K562 (cell line): ENCODE data around the gene MAZ. TPM values are rescaled to one million over a fixed set of nuclear protein-coding genes. Genes with fewer than 3 reads are reported as not detected.
A peak's percentile ranks its signal among the peaks of the same experiment; 100 is the strongest.

Experiments used
- polyA plus RNA-seq, 8 experiments: library from polyadenylated mRNA; depleted of rRNA in 4 of 8; stranded (reverse) in 5 of 8; unstranded in 3 of 8; fragments of >200 nt; fragmentation: Nextera tagmentation in 2 of 8; fragmentation: Illumina TruSeq in 1 of 8; extraction: Ambion mirVana in 2 of 8; extraction: Trizol in 1 of 8; gene quantifications; 2 replicates each; pipeline versions ENCODE4 v1.2.1 to v1.2.3, GENCODE V29; 2011 to 2014; ENCODE audit warnings: inconsistent platforms in 1 of 8, missing spikeins in 1 of 8
- total RNA-seq, 7 experiments: library from RNA; depleted of rRNA in 6 of 7; stranded (reverse); fragments of >200 nt in 6 of 7; fragmentation: Illumina TruSeq in 2 of 7; extraction: Trizol in 2 of 7; gene quantifications; 2 replicates each; pipeline versions ENCODE4 v1.2.1 to v1.2.3, GENCODE V29; 2011 to 2021; ENCODE audit warnings: low replicate concordance in 1 of 7
- TF ChIP-seq, protein P1 (sequence below): sonication (generic); formaldehyde crosslinking; IDR thresholded peaks from 2 replicates; pipeline ENCODE4 v1.8.0; 2023; ENCODE audit warnings: missing genetic modification reagents, mild to moderate bottlenecking, borderline replicate concordance
- TF ChIP-seq, protein P2 (sequence below): fragments of 450-650 bp; IDR thresholded peaks from 2 replicates; pipeline ENCODE4 v1.6.1; 2016; ENCODE audit warnings: mild to moderate bottlenecking, moderate library complexity
- TF ChIP-seq, protein P3 (sequence below): fragments of 450-650 bp; IDR thresholded peaks from 2 replicates; pipeline ENCODE4 v1.6.1; 2016; ENCODE audit warnings: antibody characterized with exemption

Gene MAZ
- total and polyA plus RNA-seq, 9 of the 15 experiments (the other 6 are each of a cell fraction or from before 2014, with no cell fraction given): 45.4 to 532 (median 250) TPM

DNA sequence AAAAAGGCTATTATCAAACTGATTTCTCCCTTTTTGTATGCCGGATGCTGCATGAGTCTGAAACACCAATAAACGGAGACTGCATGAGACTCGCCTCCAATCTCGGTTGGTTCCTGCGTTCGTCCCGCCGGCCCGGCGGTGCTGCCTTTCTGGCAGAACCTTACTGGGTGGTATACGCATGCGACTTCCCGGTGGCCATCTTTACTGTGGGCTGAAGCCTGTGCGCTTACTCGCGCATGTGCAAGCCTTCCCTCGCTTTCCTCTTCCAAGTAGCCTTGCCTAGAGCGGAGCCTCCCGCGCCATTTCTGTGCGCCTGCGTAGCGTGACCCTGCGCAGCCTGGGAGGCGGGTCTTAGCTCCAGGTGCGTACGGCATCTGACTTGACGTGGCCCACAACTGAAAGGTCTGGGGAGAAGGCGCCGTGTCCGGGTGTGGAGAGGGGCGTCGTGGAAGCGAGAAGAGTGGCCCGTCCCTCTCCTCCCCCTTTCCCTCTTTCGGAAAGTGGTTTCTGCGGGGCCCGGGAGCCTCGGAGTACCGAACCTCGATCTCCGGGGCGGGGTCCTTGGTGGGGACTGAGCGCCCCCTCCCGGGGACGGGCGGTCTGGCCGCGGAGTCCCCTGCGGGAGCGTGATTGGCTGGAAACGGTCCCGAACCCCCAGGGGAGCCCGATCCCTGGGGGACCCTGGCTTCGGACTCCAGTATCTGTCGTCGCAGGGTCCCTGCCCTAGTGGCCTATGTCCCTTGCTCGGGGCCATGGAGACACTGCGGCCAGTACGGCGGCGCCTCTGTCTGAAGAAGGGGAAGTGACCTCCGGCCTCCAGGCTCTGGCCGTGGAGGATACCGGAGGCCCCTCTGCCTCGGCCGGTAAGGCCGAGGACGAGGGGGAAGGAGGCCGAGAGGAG is 9.7 kb downstream of the MAZ start, which contains the start of gene PAGR1 (continued):
- TF ChIP-seq, protein P1, sequence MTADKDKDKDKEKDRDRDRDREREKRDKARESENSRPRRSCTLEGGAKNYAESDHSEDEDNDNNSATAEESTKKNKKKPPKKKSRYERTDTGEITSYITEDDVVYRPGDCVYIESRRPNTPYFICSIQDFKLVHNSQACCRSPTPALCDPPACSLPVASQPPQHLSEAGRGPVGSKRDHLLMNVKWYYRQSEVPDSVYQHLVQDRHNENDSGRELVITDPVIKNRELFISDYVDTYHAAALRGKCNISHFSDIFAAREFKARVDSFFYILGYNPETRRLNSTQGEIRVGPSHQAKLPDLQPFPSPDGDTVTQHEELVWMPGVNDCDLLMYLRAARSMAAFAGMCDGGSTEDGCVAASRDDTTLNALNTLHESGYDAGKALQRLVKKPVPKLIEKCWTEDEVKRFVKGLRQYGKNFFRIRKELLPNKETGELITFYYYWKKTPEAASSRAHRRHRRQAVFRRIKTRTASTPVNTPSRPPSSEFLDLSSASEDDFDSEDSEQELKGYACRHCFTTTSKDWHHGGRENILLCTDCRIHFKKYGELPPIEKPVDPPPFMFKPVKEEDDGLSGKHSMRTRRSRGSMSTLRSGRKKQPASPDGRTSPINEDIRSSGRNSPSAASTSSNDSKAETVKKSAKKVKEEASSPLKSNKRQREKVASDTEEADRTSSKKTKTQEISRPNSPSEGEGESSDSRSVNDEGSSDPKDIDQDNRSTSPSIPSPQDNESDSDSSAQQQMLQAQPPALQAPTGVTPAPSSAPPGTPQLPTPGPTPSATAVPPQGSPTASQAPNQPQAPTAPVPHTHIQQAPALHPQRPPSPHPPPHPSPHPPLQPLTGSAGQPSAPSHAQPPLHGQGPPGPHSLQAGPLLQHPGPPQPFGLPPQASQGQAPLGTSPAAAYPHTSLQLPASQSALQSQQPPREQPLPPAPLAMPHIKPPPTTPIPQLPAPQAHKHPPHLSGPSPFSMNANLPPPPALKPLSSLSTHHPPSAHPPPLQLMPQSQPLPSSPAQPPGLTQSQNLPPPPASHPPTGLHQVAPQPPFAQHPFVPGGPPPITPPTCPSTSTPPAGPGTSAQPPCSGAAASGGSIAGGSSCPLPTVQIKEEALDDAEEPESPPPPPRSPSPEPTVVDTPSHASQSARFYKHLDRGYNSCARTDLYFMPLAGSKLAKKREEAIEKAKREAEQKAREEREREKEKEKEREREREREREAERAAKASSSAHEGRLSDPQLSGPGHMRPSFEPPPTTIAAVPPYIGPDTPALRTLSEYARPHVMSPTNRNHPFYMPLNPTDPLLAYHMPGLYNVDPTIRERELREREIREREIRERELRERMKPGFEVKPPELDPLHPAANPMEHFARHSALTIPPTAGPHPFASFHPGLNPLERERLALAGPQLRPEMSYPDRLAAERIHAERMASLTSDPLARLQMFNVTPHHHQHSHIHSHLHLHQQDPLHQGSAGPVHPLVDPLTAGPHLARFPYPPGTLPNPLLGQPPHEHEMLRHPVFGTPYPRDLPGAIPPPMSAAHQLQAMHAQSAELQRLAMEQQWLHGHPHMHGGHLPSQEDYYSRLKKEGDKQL (CRISPR knock-in tag): no peak
- TF ChIP-seq, protein P2, sequence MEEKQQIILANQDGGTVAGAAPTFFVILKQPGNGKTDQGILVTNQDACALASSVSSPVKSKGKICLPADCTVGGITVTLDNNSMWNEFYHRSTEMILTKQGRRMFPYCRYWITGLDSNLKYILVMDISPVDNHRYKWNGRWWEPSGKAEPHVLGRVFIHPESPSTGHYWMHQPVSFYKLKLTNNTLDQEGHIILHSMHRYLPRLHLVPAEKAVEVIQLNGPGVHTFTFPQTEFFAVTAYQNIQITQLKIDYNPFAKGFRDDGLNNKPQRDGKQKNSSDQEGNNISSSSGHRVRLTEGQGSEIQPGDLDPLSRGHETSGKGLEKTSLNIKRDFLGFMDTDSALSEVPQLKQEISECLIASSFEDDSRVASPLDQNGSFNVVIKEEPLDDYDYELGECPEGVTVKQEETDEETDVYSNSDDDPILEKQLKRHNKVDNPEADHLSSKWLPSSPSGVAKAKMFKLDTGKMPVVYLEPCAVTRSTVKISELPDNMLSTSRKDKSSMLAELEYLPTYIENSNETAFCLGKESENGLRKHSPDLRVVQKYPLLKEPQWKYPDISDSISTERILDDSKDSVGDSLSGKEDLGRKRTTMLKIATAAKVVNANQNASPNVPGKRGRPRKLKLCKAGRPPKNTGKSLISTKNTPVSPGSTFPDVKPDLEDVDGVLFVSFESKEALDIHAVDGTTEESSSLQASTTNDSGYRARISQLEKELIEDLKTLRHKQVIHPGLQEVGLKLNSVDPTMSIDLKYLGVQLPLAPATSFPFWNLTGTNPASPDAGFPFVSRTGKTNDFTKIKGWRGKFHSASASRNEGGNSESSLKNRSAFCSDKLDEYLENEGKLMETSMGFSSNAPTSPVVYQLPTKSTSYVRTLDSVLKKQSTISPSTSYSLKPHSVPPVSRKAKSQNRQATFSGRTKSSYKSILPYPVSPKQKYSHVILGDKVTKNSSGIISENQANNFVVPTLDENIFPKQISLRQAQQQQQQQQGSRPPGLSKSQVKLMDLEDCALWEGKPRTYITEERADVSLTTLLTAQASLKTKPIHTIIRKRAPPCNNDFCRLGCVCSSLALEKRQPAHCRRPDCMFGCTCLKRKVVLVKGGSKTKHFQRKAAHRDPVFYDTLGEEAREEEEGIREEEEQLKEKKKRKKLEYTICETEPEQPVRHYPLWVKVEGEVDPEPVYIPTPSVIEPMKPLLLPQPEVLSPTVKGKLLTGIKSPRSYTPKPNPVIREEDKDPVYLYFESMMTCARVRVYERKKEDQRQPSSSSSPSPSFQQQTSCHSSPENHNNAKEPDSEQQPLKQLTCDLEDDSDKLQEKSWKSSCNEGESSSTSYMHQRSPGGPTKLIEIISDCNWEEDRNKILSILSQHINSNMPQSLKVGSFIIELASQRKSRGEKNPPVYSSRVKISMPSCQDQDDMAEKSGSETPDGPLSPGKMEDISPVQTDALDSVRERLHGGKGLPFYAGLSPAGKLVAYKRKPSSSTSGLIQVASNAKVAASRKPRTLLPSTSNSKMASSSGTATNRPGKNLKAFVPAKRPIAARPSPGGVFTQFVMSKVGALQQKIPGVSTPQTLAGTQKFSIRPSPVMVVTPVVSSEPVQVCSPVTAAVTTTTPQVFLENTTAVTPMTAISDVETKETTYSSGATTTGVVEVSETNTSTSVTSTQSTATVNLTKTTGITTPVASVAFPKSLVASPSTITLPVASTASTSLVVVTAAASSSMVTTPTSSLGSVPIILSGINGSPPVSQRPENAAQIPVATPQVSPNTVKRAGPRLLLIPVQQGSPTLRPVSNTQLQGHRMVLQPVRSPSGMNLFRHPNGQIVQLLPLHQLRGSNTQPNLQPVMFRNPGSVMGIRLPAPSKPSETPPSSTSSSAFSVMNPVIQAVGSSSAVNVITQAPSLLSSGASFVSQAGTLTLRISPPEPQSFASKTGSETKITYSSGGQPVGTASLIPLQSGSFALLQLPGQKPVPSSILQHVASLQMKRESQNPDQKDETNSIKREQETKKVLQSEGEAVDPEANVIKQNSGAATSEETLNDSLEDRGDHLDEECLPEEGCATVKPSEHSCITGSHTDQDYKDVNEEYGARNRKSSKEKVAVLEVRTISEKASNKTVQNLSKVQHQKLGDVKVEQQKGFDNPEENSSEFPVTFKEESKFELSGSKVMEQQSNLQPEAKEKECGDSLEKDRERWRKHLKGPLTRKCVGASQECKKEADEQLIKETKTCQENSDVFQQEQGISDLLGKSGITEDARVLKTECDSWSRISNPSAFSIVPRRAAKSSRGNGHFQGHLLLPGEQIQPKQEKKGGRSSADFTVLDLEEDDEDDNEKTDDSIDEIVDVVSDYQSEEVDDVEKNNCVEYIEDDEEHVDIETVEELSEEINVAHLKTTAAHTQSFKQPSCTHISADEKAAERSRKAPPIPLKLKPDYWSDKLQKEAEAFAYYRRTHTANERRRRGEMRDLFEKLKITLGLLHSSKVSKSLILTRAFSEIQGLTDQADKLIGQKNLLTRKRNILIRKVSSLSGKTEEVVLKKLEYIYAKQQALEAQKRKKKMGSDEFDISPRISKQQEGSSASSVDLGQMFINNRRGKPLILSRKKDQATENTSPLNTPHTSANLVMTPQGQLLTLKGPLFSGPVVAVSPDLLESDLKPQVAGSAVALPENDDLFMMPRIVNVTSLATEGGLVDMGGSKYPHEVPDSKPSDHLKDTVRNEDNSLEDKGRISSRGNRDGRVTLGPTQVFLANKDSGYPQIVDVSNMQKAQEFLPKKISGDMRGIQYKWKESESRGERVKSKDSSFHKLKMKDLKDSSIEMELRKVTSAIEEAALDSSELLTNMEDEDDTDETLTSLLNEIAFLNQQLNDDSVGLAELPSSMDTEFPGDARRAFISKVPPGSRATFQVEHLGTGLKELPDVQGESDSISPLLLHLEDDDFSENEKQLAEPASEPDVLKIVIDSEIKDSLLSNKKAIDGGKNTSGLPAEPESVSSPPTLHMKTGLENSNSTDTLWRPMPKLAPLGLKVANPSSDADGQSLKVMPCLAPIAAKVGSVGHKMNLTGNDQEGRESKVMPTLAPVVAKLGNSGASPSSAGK: peak; percentile 83
- TF ChIP-seq, protein P3, sequence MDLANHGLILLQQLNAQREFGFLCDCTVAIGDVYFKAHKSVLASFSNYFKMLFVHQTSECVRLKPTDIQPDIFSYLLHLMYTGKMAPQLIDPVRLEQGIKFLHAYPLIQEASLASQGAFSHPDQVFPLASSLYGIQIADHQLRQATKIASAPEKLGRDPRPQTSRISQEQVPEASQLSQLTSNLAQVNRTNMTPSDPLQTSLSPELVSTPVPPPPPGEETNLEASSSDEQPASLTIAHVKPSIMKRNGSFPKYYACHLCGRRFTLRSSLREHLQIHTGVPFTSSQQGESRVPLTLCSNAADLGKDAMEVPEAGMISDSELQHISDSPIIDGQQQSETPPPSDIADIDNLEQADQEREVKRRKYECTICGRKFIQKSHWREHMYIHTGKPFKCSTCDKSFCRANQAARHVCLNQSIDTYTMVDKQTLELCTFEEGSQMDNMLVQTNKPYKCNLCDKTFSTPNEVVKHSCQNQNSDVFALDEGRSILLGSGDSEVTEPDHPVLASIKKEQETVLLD: peak; percentile 99
